HG03558 (cell line): ENCODE measurements around the gene TSEN54.
"Not testable (repeated sequence)": the region's sequence is repeated elsewhere in the genome, so short reads cannot be mapped to it uniquely, and the experiment has no call there.

ENCODE experiments used
- ATAC-seq: cut with Tn5 transposase; IDR thresholded peaks from one replicate; pipeline ENCODE4 v1.9.1; 2021; ENCODE audit warnings: moderate number of reproducible peaks; ENCODE audit not compliant: unreplicated experiment; ENCODE audit errors: extremely low read depth

The TSEN54 gene

DNA sequence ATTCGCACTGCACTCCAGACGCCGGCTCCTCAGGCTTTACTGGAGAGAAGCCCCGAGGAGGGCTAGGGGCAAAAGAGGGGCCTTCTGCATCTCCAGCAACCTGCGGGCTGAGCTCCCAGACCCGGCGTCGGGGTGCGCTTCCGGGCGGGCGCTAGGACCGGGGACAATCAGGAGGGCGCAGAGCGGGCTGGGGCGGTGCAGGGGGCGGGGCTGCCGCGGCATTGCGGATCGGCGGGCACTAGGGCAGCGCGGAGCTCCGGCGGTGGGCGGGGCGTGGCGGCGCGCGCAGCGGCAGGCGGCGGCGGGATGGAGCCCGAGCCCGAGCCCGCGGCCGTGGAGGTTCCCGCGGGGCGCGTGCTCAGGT lies at the start of gene TSEN54:
TSEN54 (plus strand) TSS at position 274 of the 364 bp plus-strand sequence; CDS start at position 307, 33 bp downstream.
- no peak for ATAC-seq

DNA sequence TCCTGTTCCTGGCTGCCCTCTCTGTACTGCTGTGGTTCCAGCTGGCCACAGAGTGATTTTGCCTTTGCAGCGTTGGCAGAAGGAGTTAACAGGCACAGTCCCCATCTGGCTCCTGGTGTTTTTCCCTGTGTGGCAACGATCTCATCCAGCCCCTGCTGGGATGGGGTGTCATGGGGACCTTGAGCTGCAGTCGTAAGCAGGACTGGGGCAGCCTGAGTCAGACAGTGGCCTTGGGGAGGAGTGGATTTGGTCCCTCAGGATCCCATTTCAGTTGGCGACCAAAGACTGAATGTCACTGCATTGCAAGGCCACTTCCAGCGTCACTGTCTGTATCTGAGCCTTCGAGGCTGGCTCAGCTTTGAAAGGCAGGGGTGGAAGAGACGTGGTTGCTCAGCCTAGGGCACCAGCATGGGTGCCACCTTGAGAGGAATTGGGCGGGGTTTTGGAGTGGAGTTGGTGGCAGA lies 48.0 kb upstream of the TSEN54 start:
- no peak for ATAC-seq

DNA sequence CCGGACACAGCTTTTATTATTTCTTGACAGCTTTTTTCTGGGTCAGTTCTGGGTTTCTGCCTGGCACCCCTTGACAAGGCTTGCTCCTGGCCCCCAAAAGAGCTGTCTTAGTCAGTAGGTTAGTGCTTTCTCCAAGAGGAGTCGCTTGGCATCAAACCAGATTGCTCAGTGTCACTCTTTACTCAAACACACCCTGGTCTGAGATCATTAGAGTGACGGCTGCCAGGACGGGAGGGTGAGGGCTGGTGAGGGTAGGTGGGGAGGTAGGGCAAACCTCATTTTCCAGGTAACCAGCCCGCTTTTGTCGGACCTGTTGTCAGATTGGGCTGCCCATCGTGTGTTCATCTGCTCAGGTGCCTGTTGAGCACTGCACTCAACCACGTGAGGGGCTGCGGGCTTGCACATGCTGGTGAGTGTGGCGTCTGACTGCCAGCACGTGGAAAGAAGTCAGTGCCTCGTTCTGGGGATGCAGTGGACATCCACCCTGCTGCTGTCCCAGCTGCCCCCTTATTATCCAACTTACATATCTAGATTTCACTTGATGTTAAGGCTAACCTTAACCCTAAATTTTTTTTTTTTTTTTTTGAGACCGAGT lies 47.5 kb upstream of the TSEN54 start:
- no peak for ATAC-seq

DNA sequence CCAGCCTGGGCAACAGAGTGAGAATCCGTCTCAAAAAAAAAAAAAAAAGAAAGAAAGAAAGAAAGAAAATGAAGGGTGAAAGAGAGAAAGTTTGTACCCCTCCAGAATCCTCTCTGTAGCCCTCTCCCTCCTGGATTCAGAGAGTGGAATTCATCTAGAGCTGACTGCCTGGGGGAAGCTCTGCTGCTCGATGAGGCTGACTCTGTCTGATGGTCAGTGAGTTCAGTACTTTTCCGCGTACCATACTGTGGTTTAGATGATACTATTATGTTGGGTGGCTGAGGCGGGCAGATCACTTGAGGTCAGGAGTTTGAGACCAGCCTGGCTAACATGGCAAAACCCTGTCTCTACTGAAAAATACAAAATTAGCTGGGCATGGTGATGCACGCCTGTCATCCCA lies 45.1 kb upstream of the TSEN54 start:
- ATAC-seq = no peak

DNA sequence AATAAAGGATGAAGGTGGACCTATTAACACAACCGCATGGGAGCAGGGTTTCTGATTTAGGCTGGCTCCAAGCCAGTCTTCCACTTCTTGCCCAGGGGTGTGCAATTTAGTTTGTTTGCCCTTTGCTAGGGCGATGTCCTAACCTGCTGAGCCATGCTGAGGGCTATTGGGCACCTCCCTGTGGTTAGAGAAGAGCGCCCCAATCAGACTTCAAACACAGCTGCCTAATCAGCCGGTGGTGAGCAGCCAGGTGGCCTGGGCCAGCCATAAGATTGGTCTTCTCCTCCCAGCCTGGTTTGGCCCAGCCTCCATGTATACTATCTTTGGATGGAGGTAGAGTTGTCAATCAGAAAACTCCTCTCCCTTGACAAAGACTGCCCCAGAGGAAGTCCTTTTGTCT lies 44.2 kb upstream of the TSEN54 start:
- ATAC-seq = no peak

DNA sequence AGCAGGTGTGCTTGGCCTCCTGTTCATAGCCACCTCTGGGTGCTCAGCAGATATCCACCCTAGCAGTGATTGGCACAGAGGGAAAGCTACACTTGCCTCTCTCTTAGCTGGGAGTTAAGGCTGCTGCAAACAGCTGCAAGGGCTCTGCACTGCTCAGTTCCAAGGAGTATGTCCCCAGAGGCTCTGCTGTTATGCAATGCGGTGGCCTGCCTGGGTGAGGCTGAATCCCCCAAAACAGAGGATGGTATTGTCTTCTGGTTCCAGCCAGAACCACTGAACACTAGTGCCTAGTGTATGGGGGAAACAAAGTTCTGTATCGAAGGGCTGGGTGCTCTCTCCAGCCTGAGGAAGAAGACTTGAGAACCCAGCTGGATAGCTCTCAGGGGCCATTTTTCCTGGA lies 43.1 kb upstream of the TSEN54 start:
- no peak for ATAC-seq

DNA sequence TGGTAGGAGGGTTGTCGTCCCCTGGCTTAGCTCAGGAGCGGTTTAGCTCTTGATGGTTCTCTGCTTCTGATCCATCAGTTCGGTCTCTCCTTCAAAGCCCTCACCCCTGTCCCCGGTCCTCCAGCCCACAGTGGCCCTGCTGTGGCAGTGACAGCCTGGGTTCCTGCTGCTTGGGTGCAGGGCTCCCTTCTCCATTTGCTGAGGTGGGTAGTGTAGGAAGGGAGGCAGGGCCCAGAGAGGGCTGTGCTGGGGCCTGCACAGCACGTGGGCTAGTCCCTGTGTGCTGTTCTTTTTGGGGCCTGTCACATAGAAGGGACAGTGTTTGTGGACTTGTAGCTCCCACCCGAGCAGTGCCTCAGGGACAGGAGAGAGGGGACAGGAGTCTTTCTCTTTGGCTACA lies 41.6 kb upstream of the TSEN54 start:
- ATAC-seq = no peak

DNA sequence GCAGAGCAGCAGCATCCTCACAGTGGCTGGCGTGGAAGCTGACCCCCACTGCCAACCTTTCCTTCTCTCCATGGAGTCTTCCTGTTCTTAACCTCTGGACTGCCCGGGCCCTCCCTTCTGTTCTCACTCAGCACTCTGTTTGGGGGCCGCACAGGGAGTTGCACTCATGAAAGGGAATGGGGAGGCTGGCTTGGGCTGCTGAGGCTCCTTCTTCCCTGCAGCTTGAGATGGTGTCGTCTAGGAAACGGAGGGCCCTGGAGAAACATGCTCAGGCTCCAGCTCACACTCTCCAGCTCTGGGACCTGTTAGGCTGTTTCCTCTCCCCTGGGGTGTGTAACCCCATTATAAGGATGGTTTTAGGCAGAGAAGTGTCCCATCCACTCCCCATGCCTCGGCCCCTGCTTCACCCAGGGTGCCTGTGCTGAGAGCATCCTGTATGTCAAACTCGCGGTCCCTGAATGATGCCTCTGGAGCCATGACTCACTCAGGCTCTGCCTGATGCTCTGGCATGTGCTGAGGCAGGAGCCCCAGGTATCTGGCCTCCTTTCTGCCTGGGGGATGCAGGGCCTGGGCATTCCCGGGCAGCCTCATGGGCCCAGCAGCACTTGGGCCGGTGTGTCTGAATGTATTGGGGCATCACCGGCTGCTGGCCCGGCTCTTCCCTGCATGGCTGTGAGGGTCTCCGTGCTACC lies 41.0 kb upstream of the TSEN54 start:
- ATAC-seq = no peak

DNA sequence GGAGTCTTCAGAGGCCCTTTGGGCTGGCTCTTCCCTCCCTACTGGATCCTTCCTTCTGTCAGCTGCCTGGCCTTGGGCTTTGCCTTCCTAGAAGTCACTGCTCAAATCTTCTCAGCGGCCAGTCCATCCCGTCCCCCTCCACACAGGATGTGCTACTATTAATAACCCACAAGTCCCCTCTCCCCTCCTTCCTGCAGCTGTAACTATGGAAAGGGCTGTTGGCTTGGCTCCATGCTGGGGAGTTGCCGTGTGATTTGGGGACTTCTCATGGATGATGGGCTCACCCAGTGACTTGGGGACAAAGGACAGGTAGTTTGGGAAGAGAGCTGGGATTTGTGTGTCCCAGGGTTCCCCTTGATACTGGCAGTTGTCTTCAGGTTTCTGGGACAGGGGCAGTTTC lies 40.5 kb upstream of the TSEN54 start:
- ATAC-seq = no peak

DNA sequence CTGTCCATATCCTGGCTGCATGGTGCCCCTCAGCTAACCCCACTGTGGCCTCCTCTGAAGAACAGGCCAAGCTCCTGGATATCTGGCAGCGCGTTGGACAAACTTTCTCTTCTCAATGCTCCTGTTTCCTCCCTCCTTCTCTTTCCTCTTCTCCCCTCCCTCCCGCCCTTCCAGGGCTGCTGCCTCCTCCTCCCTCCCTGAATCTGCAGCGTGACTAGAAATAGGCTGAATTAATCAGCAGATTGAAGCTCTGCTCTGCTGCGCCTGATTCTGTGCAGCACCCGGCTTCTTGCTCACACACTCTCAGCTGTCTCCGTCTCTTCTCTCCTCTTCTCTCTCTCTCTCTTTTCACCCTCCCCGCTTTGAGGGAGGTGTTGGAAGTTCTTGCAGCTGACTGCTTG lies 40.1 kb upstream of the TSEN54 start:
- ATAC-seq = no peak

DNA sequence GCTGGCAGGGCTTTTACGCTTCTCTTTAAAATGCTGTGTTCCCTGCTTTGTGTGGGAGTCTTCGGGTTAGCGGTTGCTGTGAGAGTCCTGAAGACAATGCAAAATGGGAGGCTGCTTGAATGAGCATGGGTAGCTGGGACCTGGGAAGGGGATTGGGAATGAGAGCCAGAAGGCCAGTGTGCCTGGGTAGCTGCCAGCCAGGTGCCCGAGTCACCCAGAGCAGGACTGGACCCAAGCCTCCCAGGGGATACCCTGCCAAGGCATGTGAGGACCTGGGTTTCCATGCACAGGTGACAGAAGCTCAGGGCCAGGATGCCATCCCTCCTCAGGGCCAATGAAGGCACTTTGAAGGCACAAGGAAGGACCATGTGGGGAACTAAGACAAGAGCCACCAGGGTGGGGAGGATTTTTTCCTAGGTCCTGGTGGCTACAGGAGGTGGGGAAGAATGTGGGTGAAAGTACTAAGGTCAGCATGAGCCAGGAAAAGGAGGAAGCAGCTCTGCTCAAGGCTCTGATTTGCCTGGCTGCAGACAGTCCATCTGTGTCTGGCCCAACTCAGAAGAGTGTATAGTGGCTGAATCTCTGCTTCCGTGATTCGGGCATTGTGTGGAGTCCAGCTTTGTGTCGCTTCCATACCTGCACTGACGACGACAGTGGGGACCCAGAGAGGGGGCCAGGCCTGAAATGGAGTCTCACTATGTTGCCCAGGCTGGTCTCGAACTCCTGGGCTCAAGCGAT lies 39.4 kb upstream of the TSEN54 start:
- no peak for ATAC-seq

DNA sequence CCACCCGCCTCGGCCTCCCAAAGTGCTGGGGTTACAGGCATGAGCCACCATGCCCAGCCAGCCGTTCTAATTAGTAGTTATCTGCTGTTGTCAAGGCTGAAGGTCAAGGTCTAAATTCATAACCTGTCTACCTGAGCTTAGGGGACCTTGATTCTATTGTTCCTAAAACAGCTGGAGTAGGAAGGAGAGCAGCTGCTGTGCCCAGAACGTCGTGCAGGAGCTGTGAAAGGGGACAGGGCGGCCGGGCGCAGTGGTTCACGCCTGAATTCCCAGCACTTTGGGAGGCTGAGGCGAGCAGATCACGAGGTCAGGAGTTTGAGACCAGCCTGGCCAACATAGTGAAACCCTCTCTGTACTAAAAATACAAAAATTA lies 38.9 kb upstream of the TSEN54 start:
- not testable (repeated sequence) for ATAC-seq

DNA sequence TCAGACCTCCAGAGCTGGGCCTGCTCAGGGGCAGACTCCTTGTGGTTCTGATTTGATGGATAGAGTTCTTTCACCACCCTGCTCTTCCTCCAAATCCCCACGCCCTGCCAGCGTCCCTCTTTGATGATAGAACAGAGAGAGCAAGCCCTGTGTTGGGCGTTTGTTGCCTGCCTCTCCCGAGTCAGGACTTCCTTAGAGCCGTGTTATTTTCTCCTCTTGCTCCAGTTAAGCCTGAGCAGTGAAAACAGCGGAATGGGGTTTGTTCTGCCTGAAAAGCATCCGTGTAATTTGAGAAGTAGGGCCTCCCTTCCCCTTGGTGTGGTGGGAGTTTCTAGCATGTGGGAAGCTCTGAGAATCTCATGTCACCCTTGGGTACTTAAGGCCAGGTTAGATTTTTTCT lies 37.8 kb upstream of the TSEN54 start:
- no peak for ATAC-seq

DNA sequence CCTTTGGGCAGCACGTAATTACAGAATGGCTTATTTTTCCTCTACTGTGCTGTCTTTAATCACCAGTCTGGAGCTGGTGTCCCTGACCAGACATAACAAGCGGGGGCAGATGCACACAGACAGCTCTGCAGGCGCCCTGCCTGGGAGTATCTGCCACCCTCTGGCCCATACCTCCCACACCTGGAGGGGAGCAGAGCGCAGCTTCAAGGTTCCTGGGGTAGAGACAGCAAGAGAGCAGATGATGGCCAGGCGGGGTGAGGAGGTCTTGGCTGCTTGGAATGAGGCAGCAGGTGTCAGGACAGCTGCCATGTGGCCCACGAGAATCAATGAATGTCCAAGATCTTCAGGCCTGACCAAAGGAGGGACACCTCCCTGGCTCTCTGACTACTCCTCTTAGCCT lies 36.0 kb upstream of the TSEN54 start:
- no peak for ATAC-seq

DNA sequence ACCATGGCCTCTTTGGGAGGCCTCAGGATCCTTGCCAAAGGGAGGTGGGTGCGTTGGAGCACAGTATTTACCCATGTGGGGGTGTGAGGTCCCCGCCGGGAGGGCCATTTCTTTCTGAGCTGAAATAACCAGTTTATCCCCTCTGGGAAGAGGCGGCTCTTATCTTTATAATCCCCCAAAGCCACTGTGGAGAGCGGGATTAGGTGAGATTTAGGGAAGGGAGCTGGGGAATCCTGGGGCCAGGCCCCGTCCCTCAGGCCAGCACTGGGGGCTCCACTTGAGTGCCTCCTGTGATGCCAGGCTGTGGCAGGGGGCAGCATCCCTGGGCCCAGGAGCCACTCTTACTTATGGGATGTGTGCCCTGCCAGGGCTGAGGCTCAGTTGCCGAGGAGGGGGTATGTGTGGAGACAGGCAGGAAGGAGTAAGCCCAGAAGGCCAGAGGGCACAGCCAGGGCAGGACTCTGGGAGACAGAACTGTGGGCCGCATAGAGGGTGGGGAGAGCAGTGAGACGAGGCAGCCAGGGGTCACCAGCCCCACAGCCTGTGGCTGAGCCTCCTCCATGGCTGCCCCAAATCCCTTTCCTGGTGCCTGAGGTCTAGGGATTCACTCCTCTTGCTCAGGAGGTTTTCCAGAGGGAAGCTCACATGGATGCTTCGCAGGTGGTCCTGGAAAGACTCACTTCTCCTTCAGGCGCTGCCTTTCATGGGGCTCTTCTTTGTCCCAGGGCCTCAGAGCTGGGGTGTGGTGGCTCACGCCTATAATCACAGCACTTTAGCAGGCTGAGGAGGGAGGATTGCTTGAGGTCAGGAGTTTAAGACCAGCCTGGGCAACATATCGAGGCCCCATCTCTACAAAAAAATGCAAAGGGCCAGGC lies 34.9 kb upstream of the TSEN54 start:
- ATAC-seq = no peak

DNA sequence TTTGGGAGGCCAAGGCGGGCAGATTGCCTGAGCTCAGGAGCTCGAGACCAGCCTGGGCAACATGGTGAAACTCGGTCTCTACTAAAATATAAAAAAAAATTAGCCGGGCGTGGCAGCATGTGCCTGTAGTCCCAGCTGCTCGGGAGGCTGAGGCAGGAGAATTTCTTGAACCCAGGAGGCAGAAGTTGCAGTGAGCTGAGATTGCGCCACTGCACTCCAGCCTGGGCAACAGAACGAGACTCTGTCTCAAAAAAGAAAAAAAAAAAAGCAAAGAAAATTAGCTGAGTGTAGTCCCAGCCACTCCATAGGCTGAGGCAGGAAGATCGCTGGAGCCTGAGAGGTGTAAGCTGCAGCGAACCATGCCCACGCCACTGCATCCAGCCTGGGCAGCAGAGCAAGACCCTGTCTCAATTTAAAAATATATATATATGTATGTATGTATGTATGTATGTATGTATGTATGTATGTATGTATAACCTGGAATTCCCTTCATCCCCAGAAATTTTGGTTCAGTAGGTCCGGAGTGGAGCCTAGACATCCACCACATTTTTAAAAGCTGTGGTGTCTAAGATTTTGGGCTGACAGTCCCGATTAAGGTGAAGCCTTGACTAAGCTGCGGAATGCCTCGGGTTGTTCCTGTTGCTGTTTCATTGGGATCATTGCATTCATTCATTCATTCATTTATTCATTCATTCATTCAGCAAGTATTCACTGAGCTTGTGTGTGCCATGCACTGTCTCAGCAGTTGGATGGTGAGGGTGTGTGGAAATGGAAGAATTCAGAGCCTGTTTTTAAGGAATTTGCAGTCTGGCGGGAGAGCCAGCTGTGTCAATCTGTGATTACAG lies 34.0 kb upstream of the TSEN54 start:
- ATAC-seq = no peak

DNA sequence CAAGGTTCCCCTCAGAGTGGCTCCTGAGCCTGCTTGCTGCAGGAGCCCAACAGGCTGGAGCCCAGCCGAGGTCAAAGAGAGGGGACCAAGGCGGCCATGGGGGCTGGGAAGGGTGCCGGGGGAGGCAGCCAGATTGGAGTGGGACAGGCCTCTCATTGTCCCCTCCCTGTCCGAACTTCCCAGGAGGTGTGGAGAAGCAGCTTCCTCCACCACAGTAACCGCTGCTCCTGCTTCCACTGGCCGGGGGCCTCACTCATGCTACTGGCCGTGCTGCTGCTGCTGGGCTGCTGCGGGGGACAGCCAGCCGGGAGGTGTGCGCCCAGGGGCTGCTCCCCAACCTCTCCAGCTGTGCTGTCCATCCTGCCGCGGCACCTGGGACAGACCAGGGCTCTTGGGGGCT lies 30.6 kb upstream of the TSEN54 start:
- no peak for ATAC-seq

DNA sequence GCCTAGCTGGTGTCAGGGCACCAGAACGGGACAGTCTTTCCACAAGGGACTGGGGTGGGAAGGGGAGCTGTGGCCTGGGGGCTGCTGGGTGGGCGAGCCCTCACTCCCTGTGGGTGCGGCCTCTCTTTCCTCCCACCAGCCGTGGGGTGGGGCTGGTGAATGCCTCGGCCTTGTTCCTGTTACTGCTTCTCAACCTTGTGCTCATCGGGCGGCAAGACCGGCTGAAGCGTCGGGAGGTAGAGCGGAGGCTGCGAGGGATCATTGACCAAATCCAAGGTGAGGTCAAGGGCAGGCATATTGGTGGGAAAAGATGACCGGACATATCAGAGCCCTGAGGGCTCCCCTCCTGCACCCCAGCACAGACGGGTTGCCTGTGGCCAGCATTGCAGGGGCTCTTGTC lies 30.2 kb upstream of the TSEN54 start:
- no peak for ATAC-seq

DNA sequence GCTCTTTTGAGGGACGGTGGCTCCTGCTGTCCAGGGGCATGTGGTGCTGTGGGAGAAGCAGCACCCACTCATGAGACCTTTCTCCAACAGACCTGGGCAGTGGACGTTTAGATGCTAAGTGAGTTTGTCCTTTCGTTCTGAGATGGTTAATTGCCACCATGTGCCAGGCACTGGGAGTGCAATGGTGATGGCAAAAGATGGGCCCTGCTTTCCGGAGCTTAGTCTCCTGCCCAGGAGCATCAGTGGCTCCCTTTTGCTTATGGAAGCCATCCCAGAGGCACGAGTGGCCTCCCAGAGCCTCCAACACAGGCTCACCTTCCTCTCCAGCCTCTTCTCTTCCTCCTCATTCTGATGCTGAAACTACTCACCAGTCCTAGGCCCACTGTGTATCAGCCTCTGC lies 29.4 kb upstream of the TSEN54 start:
- no peak for ATAC-seq
